Osteoblast (primary cell): ENCODE results near the gene RNF5. TPM values are rescaled to one million over a fixed set of nuclear protein-coding genes. Genes with fewer than 3 reads are reported as not detected.
"Not testable (repeated sequence)": the region's sequence is repeated elsewhere in the genome, so short reads cannot be mapped to it uniquely, and the experiment has no call there.

Source experiments
- DNase-seq: peaks from one replicate; pipeline ENCODE4 v3.0.0; 2011; ENCODE audit warnings: low spot score, mixed read lengths; ENCODE audit not compliant: insufficient read length; ENCODE audit errors: missing footprints
- H2AFZ ChIP-seq: 2 replicates; pipeline ENCODE4 v1.6.0; 2011; ENCODE audit warnings: mild to moderate bottlenecking, low read length
- H3K27ac ChIP-seq: 2 replicates; pipeline ENCODE4 v1.5.1; 2011; ENCODE audit warnings: mild to moderate bottlenecking, low read depth, low read length, moderate library complexity
- H3K27me3 ChIP-seq: 2 replicates; pipeline ENCODE4 v1.6.0; 2012; ENCODE audit warnings: mild to moderate bottlenecking, control low read depth, inconsistent platforms, low read length, moderate library complexity; ENCODE audit not compliant: insufficient read depth
- H3K36me3 ChIP-seq: 2 replicates; pipeline ENCODE4 v1.5.1; 2011; ENCODE audit warnings: mild to moderate bottlenecking, low read length, control low read depth, moderate library complexity; ENCODE audit not compliant: insufficient read depth
- H3K4me1 ChIP-seq: 2 replicates; pipeline ENCODE4 v1.5.1; 2011; ENCODE audit warnings: mild to moderate bottlenecking, low read length, control low read depth, moderate library complexity; ENCODE audit not compliant: insufficient read depth
- H3K4me2 ChIP-seq: 2 replicates; pipeline ENCODE4 v1.6.0; 2011; ENCODE audit warnings: mild to moderate bottlenecking, low read length; ENCODE audit not compliant: insufficient read depth
- H3K4me3 ChIP-seq: fragments of 200-600 bp; sonication (generic); 3 replicates; pipeline ENCODE4 v1.5.1; 2012; ENCODE audit warnings: mild to moderate bottlenecking, low read length, inconsistent platforms; ENCODE audit not compliant: insufficient read depth
- H3K79me2 ChIP-seq: 2 replicates; pipeline ENCODE4 v1.6.0; 2012; ENCODE audit warnings: mild to moderate bottlenecking, low read length, control low read depth, inconsistent platforms; ENCODE audit not compliant: insufficient read depth
- H3K9me3 ChIP-seq: 2 replicates; pipeline ENCODE4 v1.5.1; 2011; ENCODE audit warnings: low read depth, low read length, control low read depth
- H4K20me1 ChIP-seq: 2 replicates; pipeline ENCODE4 v1.6.0; 2012; ENCODE audit warnings: mild to moderate bottlenecking, low read length, control low read depth; ENCODE audit not compliant: insufficient read depth
- CTCF ChIP-seq: IDR thresholded peaks from 2 replicates; pipeline ENCODE4 v1.5.1; 2011; ENCODE audit warnings: mild to moderate bottlenecking, low read depth, low read length, moderate library complexity; ENCODE audit errors: extremely low read depth
- total RNA-seq: library from RNA; depleted of rRNA; stranded (reverse); fragments of >200 nt; gene quantifications from 2 replicates; pipeline ENCODE4 v1.2.3, GENCODE V29; 2012

RNF5 gene
- total RNA-seq, 1 donor: 32.9 TPM

- H2AFZ ChIP-seq: no peak overlapping the region
- H3K27me3 ChIP-seq: no peaks in the 10 kb centered on the region
- no peak for TF ChIP-seq CTCF
Observed at GRCh38 chr6:32183030-32183429, 4.8 kb downstream of the RNF5 start.

GRCh38 chr6:32183483-32184083 lies 5.4 kb downstream of the RNF5 start:
- DNase-seq: no peak
- H3K4me2 ChIP-seq: no peak overlapping the region
- H3K4me3 ChIP-seq: no peak overlapping the region
- no peak overlapping the region for H2AFZ ChIP-seq
- peak overlapping the region; percentile 4 for H3K27ac ChIP-seq
- H3K27me3 ChIP-seq: no peaks in the 10 kb centered on the region
- TF ChIP-seq CTCF: no peak
- peaks cover 17% of the 10 kb centered on the region for H3K79me2 ChIP-seq
- no peaks in the 10 kb centered on the region for H4K20me1 ChIP-seq
- peaks cover 8% of the 10 kb centered on the region for H3K4me1 ChIP-seq
- H3K9me3 ChIP-seq: no peaks in the 10 kb centered on the region
- peaks cover 54% of the 10 kb centered on the region for H3K36me3 ChIP-seq

More at GRCh38 chr6:32183030-32183429, 4.8 kb downstream of the RNF5 start:
- DNase-seq: peak; percentile 23
- no peaks in the 10 kb centered on the region for H4K20me1 ChIP-seq
- no peak overlapping the region for H3K4me3 ChIP-seq
- H3K4me2 ChIP-seq: no peak overlapping the region
- H3K36me3 ChIP-seq: peaks cover 54% of the 10 kb centered on the region
- H3K4me1 ChIP-seq: peaks cover 8% of the 10 kb centered on the region
- H3K27ac ChIP-seq: peak overlapping the region; percentile 4
- no peaks in the 10 kb centered on the region for H3K9me3 ChIP-seq
- peaks cover 17% of the 10 kb centered on the region for H3K79me2 ChIP-seq

GRCh38 chr6:32184084-32184640 lies 6.0 kb downstream of the RNF5 start, which contains the start of gene AGER:
Gene AGER, minus strand, starts transcription at chr6:32184253. Its CDS starts 31 bp downstream, at chr6:32184222.
- Histone ChIP-seq H4K20me1 (no peaks in the 10 kb centered on the region), H3K27ac (peak within 1 kb of the TSS; percentile 51), H3K9me3 (no peaks in the 10 kb centered on the region), H3K4me2 (no peak within 1 kb of the TSS), H3K4me1 (peaks cover 2% of the 10 kb centered on the region), H3K4me3 (no peak within 1 kb of the TSS), H2AFZ (no peak within 1 kb of the TSS), H3K27me3 (no peaks in the 10 kb centered on the region), H3K79me2 (peaks cover 17% of the 10 kb centered on the region), H3K36me3 (peaks cover 54% of the 10 kb centered on the region)
- peak; percentile 34 for DNase-seq
- TF ChIP-seq CTCF: no peak

- peaks cover 21% of the 10 kb centered on the region for H3K79me2 ChIP-seq
- H3K36me3 ChIP-seq: peaks cover 45% of the 10 kb centered on the region
- DNase-seq: peak; percentile 95
- not testable (repeated sequence) for H3K27me3 ChIP-seq, H4K20me1 ChIP-seq, H3K4me2 ChIP-seq, H3K4me1 ChIP-seq, H2AFZ ChIP-seq, H3K4me3 ChIP-seq, H3K9me3 ChIP-seq
- peak overlapping the region; percentile 51 for H3K27ac ChIP-seq
Observed at GRCh38 chr6:32185681-32186131, 7.5 kb downstream of the RNF5 start.

- not testable (repeated sequence) for H3K4me3 ChIP-seq, H3K4me2 ChIP-seq, DNase-seq, H3K9me3 ChIP-seq, H2AFZ ChIP-seq, H3K27me3 ChIP-seq, H3K4me1 ChIP-seq, H4K20me1 ChIP-seq
- Histone ChIP-seq H3K79me2 (peaks cover 21% of the 10 kb centered on the region), H3K27ac (peak overlapping the region; percentile 51), H3K36me3 (peaks cover 40% of the 10 kb centered on the region)
Observed at GRCh38 chr6:32186151-32186840, 8.1 kb downstream of the RNF5 start.
